ENCODE data around the gene ANKDD1B. TPM values are rescaled to one million over a fixed set of nuclear protein-coding genes. Genes with fewer than 3 reads are reported as not detected.

ANKDD1B gene
- total RNA-seq, 1 donor from 2014 or later = 1.6 TPM

DNA sequence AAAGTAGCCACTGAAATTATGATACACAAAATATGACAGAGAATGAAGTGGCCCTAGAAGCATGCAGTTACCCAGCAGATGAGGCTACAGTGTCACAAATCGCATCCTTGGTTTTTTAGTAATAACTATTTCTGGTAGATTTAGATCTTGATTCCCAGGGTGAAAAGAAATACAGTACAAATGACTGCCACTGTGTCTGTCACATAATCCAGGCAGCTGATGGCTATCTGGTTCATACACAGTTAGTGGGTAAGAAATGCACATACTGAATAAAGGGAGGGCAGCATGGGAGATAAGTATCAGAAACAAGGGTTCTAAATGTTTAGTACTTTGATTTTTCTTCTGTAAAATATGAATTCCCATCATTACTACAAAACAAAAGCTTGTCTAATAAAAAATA is 64.5 kb downstream of the ANKDD1B start:
- H3K9me3 Mint-ChIP-seq = no peaks in the 10 kb centered on the region
- TF ChIP-seq, protein P1, sequence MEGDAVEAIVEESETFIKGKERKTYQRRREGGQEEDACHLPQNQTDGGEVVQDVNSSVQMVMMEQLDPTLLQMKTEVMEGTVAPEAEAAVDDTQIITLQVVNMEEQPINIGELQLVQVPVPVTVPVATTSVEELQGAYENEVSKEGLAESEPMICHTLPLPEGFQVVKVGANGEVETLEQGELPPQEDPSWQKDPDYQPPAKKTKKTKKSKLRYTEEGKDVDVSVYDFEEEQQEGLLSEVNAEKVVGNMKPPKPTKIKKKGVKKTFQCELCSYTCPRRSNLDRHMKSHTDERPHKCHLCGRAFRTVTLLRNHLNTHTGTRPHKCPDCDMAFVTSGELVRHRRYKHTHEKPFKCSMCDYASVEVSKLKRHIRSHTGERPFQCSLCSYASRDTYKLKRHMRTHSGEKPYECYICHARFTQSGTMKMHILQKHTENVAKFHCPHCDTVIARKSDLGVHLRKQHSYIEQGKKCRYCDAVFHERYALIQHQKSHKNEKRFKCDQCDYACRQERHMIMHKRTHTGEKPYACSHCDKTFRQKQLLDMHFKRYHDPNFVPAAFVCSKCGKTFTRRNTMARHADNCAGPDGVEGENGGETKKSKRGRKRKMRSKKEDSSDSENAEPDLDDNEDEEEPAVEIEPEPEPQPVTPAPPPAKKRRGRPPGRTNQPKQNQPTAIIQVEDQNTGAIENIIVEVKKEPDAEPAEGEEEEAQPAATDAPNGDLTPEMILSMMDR (conservative IDR thresholded peaks at IDR 0.05) = no peak
- H3K4me1 Mint-ChIP-seq (ENCODE audit: unreplicated experiment) = no peaks in the 10 kb centered on the region
- no peak overlapping the region for H3K4me3 Mint-ChIP-seq
- no peaks in the 10 kb centered on the region for H3K27me3 Mint-ChIP-seq
- peaks cover 11% of the 10 kb centered on the region for H3K36me3 Mint-ChIP-seq
- no peak overlapping the region for H3K27ac Mint-ChIP-seq
- no peak for DNase-seq (ENCODE audit: extremely low spot score, unreplicated experiment)

DNA sequence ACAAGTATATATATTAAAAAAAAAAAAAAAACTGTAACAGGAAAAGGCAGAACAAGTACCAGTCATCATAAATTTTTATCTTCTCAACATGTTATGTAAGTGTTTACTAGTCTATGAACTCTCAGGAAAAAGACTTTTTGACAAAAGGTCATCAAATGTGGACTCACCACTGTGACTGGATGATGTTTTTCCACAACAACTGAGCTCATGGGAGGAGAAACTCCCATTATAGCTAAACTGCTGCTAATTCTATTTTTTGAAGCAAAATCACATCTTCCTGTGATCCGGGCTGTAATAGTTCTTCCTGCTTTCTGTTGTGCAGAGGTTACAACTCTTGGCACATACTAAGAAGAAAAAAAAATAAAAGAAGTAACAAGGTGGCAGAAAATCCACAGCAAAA is 66.4 kb downstream of the ANKDD1B start:
- Mint-ChIP-seq H3K36me3 (peaks cover under 1% of the 10 kb centered on the region), H3K4me3 (no peak overlapping the region), H3K27me3 (no peaks in the 10 kb centered on the region), H3K27ac (no peak overlapping the region), H3K9me3 (no peaks in the 10 kb centered on the region), H3K4me1 (ENCODE audit: unreplicated experiment) (no peaks in the 10 kb centered on the region)
- TF ChIP-seq, protein P1 (conservative IDR thresholded peaks at IDR 0.05) = no peak
- no peak for DNase-seq (ENCODE audit: extremely low spot score, unreplicated experiment)

DNA sequence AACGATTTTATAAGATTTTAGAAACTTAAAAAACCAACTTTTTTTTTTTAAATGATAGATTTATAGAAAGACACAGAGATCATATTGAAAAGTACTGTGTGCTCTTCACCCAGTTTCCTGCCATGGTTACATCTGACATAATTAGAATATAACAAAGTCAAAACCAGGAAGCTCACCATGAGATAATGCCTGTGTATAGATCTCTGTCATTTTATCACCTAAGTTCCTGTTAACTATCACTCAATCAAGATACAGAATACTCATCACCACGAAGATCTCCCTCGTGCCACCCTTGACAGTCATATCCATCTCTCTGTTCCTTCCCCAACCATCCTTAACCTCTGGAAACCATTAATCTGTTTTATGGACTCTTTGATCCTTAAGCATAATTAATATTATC is 66.9 kb downstream of the ANKDD1B start:
- Mint-ChIP-seq H3K27ac (no peak overlapping the region), H3K9me3 (no peaks in the 10 kb centered on the region), H3K4me1 (ENCODE audit: unreplicated experiment) (no peaks in the 10 kb centered on the region), H3K36me3 (no peaks in the 10 kb centered on the region), H3K27me3 (no peaks in the 10 kb centered on the region), H3K4me3 (no peak overlapping the region)
- TF ChIP-seq, protein P1 (conservative IDR thresholded peaks at IDR 0.05) = no peak
- DNase-seq (ENCODE audit: extremely low spot score, unreplicated experiment) = no peak

DNA sequence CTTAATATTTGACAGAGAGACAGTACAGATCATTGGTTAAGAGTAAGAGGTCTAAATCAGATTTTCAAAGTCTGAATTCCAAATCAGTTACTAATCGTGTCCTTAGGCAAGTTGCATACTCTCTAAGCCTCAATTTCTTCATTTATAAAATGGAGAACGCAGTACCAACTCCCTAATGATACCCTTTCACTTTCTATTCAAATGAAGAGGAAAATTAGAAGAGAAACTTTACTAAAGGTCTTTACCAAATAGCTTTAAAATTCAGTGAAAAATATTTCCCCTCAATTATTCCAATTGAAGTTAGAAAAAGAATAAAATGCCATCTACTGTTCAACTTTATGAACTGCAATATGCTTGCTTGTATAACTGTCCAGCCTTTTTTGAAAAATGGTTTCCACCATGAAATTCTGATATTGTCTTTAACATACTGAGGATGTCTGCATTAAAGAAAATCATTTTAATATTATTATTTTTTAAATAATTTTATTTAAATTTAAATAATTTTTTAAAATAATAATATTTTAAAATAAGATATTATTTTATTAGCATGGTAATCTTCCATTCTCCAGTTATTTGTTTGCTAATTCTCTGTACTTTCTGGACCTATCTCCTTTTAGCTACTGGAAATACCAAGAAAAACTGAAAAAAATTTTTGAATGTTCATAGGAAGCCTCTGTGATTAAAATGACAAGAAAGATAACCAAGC is 70.0 kb downstream of the ANKDD1B start:
- H3K27me3 Mint-ChIP-seq = no peaks in the 10 kb centered on the region
- no peaks in the 10 kb centered on the region for H3K4me1 Mint-ChIP-seq (ENCODE audit: unreplicated experiment)
- no peak overlapping the region for H3K4me3 Mint-ChIP-seq
- no peak for DNase-seq (ENCODE audit: extremely low spot score, unreplicated experiment)
- peaks cover under 1% of the 10 kb centered on the region for H3K36me3 Mint-ChIP-seq
- no peaks in the 10 kb centered on the region for H3K9me3 Mint-ChIP-seq
- no peak overlapping the region for H3K27ac Mint-ChIP-seq
- TF ChIP-seq, protein P1 (conservative IDR thresholded peaks at IDR 0.05) = peak; percentile 87

DNA sequence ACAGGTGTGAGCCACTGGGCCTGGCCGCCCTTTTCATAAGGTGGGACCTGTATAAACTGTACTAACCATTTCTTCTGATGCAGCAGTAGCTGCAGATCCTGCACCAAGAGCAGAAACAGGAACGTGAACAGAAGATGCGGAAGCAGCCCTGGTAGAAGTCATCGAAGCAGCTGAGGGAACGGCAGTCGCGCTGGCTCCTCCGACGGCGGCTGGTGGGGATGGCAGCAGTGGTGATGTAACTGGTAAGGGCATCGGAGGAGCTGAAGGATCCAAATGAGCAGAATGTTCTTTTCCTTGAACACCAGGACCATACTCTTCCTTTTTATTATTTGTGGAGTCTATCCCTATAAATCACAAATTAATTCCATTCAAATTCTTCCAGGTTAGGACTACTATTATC is 73.9 kb downstream of the ANKDD1B start:
- Mint-ChIP-seq H3K27ac (no peak overlapping the region), H3K4me1 (ENCODE audit: unreplicated experiment) (no peaks in the 10 kb centered on the region), H3K4me3 (no peak overlapping the region), H3K27me3 (no peaks in the 10 kb centered on the region), H3K36me3 (peaks cover 8% of the 10 kb centered on the region), H3K9me3 (no peaks in the 10 kb centered on the region)
- TF ChIP-seq, protein P1 (conservative IDR thresholded peaks at IDR 0.05) = no peak
- no peak for DNase-seq (ENCODE audit: extremely low spot score, unreplicated experiment)

All from type B pancreatic cell (in vitro differentiated cells).